ENCODE measurements around the gene CGRRF1.

CGRRF1 gene

GRCh38 chr14:54570047-54570446 is 60.3 kb downstream of the CGRRF1 start:
- Histone ChIP-seq H3K4me3 (ENCODE audit: low read depth in 1 of 2, low read length in 2 of 2) (no peak overlapping the region), H3K27me3 (ENCODE audit: control insufficient read depth in 1 of 2, insufficient read depth in 2 of 2, low read length in 2 of 2) (peaks cover 0 to 8% of the 10 kb centered on the region in 2 donors), H3K27ac (ENCODE audit: low read depth, low read length) (no peak overlapping the region), H3K9ac (ENCODE audit: low read depth in 1 of 2, low read length in 2 of 2) (no peak overlapping the region), H3K36me3 (ENCODE audit: control insufficient read depth in 1 of 2, insufficient read depth in 2 of 2, low read length in 2 of 2) (no peaks in the 10 kb centered on the region), H3K9me3 (ENCODE audit: control insufficient read depth in 1 of 2, low read length in 2 of 2) (peaks cover 4 to 8% of the 10 kb centered on the region in 2 donors), H3K4me1 (ENCODE audit: control insufficient read depth in 1 of 2, insufficient read depth in 2 of 2, low read length in 2 of 2) (peaks cover 0 to 8% of the 10 kb centered on the region in 2 donors)

GRCh38 chr14:54570631-54571415 is 61.1 kb downstream of the CGRRF1 start:
- Histone ChIP-seq H3K4me1 (ENCODE audit: control insufficient read depth in 1 of 2, insufficient read depth in 2 of 2, low read length in 2 of 2) (peaks cover 0 to 8% of the 10 kb centered on the region in 2 donors), H3K9me3 (ENCODE audit: control insufficient read depth in 1 of 2, low read length in 2 of 2) (peaks cover 4 to 8% of the 10 kb centered on the region in 2 donors), H3K9ac (ENCODE audit: low read depth in 1 of 2, low read length in 2 of 2) (no peak overlapping the region), H3K27ac (ENCODE audit: low read depth, low read length) (no peak overlapping the region), H3K36me3 (ENCODE audit: control insufficient read depth in 1 of 2, insufficient read depth in 2 of 2, low read length in 2 of 2) (no peaks in the 10 kb centered on the region), H3K27me3 (ENCODE audit: control insufficient read depth in 1 of 2, insufficient read depth in 2 of 2, low read length in 2 of 2) (peaks cover 0 to 8% of the 10 kb centered on the region in 2 donors), H3K4me3 (ENCODE audit: low read depth in 1 of 2, low read length in 2 of 2) (no peak overlapping the region)

GRCh38 chr14:54572316-54572715 is 62.6 kb downstream of the CGRRF1 start:
- Histone ChIP-seq H3K4me1 (ENCODE audit: control insufficient read depth in 1 of 2, insufficient read depth in 2 of 2, low read length in 2 of 2) (peaks cover 0 to 5% of the 10 kb centered on the region in 2 donors), H3K4me3 (ENCODE audit: low read depth in 1 of 2, low read length in 2 of 2) (no peak overlapping the region), H3K9me3 (ENCODE audit: control insufficient read depth in 1 of 2, low read length in 2 of 2) (peaks cover 4 to 8% of the 10 kb centered on the region in 2 donors), H3K27ac (ENCODE audit: low read depth, low read length) (no peak overlapping the region), H3K9ac (ENCODE audit: low read depth in 1 of 2, low read length in 2 of 2) (no peak overlapping the region), H3K27me3 (ENCODE audit: control insufficient read depth in 1 of 2, insufficient read depth in 2 of 2, low read length in 2 of 2) (peaks cover 0 to 8% of the 10 kb centered on the region in 2 donors), H3K36me3 (ENCODE audit: control insufficient read depth in 1 of 2, insufficient read depth in 2 of 2, low read length in 2 of 2) (no peaks in the 10 kb centered on the region)

GRCh38 chr14:54574528-54574927 is 64.8 kb downstream of the CGRRF1 start:
- no peak overlapping the region for H3K27ac ChIP-seq (ENCODE audit: low read depth, low read length)
- H3K4me1 ChIP-seq (ENCODE audit: control insufficient read depth in 1 of 2, insufficient read depth in 2 of 2, low read length in 2 of 2), result no peaks in the 10 kb centered on the region
- peaks cover 4 to 8% of the 10 kb centered on the region in 2 donors for H3K9me3 ChIP-seq (ENCODE audit: control insufficient read depth in 1 of 2, low read length in 2 of 2)

GRCh38 chr14:54577494-54577893 is 67.8 kb downstream of the CGRRF1 start:
- Histone ChIP-seq H3K27ac (ENCODE audit: low read depth, low read length) (no peak overlapping the region), H3K4me3 (ENCODE audit: low read depth in 1 of 2, low read length in 2 of 2) (no peak overlapping the region), H3K9me3 (ENCODE audit: control insufficient read depth in 1 of 2, low read length in 2 of 2) (peaks cover under 1 to 5% of the 10 kb centered on the region in 2 donors), H3K4me1 (ENCODE audit: control insufficient read depth in 1 of 2, insufficient read depth in 2 of 2, low read length in 2 of 2) (no peaks in the 10 kb centered on the region), H3K9ac (ENCODE audit: low read depth in 1 of 2, low read length in 2 of 2) (no peak overlapping the region), H3K27me3 (ENCODE audit: control insufficient read depth in 1 of 2, insufficient read depth in 2 of 2, low read length in 2 of 2) (no peaks in the 10 kb centered on the region), H3K36me3 (ENCODE audit: control insufficient read depth in 1 of 2, insufficient read depth in 2 of 2, low read length in 2 of 2) (no peaks in the 10 kb centered on the region)

More at GRCh38 chr14:54574528-54574927, 64.8 kb downstream of the CGRRF1 start:
- Histone ChIP-seq H3K27me3 (ENCODE audit: control insufficient read depth in 1 of 2, insufficient read depth in 2 of 2, low read length in 2 of 2) (no peaks in the 10 kb centered on the region), H3K4me3 (ENCODE audit: low read depth in 1 of 2, low read length in 2 of 2) (no peak overlapping the region), H3K9ac (ENCODE audit: low read depth in 1 of 2, low read length in 2 of 2) (no peak overlapping the region), H3K36me3 (ENCODE audit: control insufficient read depth in 1 of 2, insufficient read depth in 2 of 2, low read length in 2 of 2) (no peaks in the 10 kb centered on the region)

- no peak overlapping the region for H3K4me3 ChIP-seq (ENCODE audit: low read depth in 1 of 2, low read length in 2 of 2)
- no peak overlapping the region for H3K9ac ChIP-seq (ENCODE audit: low read depth in 1 of 2, low read length in 2 of 2)
- H3K9me3 ChIP-seq (ENCODE audit: control insufficient read depth in 1 of 2, low read length in 2 of 2), result peaks cover 0 to 2% of the 10 kb centered on the region in 2 donors
- H3K27me3 ChIP-seq (ENCODE audit: control insufficient read depth in 1 of 2, insufficient read depth in 2 of 2, low read length in 2 of 2), result no peaks in the 10 kb centered on the region
- no peak overlapping the region for H3K27ac ChIP-seq (ENCODE audit: low read depth, low read length)
- no peaks in the 10 kb centered on the region for H3K4me1 ChIP-seq (ENCODE audit: control insufficient read depth in 1 of 2, insufficient read depth in 2 of 2, low read length in 2 of 2)
- no peaks in the 10 kb centered on the region for H3K36me3 ChIP-seq (ENCODE audit: control insufficient read depth in 1 of 2, insufficient read depth in 2 of 2, low read length in 2 of 2)
Measured at GRCh38 chr14:54577977-54578376, 68.3 kb downstream of the CGRRF1 start.

- H3K4me3 ChIP-seq (ENCODE audit: low read depth in 1 of 2, low read length in 2 of 2), result no peak overlapping the region
- H3K9ac ChIP-seq (ENCODE audit: low read depth in 1 of 2, low read length in 2 of 2), result no peak overlapping the region
- H3K27ac ChIP-seq (ENCODE audit: low read depth, low read length), result no peak overlapping the region
- H3K4me1 ChIP-seq (ENCODE audit: control insufficient read depth in 1 of 2, insufficient read depth in 2 of 2, low read length in 2 of 2), result no peaks in the 10 kb centered on the region
- H3K9me3 ChIP-seq (ENCODE audit: control insufficient read depth in 1 of 2, low read length in 2 of 2), result no peaks in the 10 kb centered on the region
- H3K36me3 ChIP-seq (ENCODE audit: control insufficient read depth in 1 of 2, insufficient read depth in 2 of 2, low read length in 2 of 2), result no peaks in the 10 kb centered on the region
- H3K27me3 ChIP-seq (ENCODE audit: control insufficient read depth in 1 of 2, insufficient read depth in 2 of 2, low read length in 2 of 2), result no peaks in the 10 kb centered on the region
Measured at GRCh38 chr14:54579621-54580020, 69.9 kb downstream of the CGRRF1 start.

- no peaks in the 10 kb centered on the region for H3K4me1 ChIP-seq (ENCODE audit: control insufficient read depth in 1 of 2, insufficient read depth in 2 of 2, low read length in 2 of 2)
Measured at GRCh38 chr14:54580933-54581332, 71.2 kb downstream of the CGRRF1 start.

GRCh38 chr14:54582334-54582733 is 72.6 kb downstream of the CGRRF1 start:
- H3K27me3 ChIP-seq (ENCODE audit: control insufficient read depth in 1 of 2, insufficient read depth in 2 of 2, low read length in 2 of 2), result no peaks in the 10 kb centered on the region
- H3K9ac ChIP-seq (ENCODE audit: low read depth in 1 of 2, low read length in 2 of 2), result no peak overlapping the region
- no peak overlapping the region for H3K27ac ChIP-seq (ENCODE audit: low read depth, low read length)
- H3K4me3 ChIP-seq (ENCODE audit: low read depth in 1 of 2, low read length in 2 of 2), result no peak overlapping the region
- no peaks in the 10 kb centered on the region for H3K9me3 ChIP-seq (ENCODE audit: control insufficient read depth in 1 of 2, low read length in 2 of 2)
- H3K36me3 ChIP-seq (ENCODE audit: control insufficient read depth in 1 of 2, insufficient read depth in 2 of 2, low read length in 2 of 2), result no peaks in the 10 kb centered on the region
- no peaks in the 10 kb centered on the region for H3K4me1 ChIP-seq (ENCODE audit: control insufficient read depth in 1 of 2, insufficient read depth in 2 of 2, low read length in 2 of 2)

More at GRCh38 chr14:54580933-54581332, 71.2 kb downstream of the CGRRF1 start:
- Histone ChIP-seq H3K36me3 (ENCODE audit: control insufficient read depth in 1 of 2, insufficient read depth in 2 of 2, low read length in 2 of 2) (no peaks in the 10 kb centered on the region), H3K4me3 (ENCODE audit: low read depth in 1 of 2, low read length in 2 of 2) (no peak overlapping the region), H3K9ac (ENCODE audit: low read depth in 1 of 2, low read length in 2 of 2) (no peak overlapping the region), H3K9me3 (ENCODE audit: control insufficient read depth in 1 of 2, low read length in 2 of 2) (no peaks in the 10 kb centered on the region), H3K27me3 (ENCODE audit: control insufficient read depth in 1 of 2, insufficient read depth in 2 of 2, low read length in 2 of 2) (no peaks in the 10 kb centered on the region), H3K27ac (ENCODE audit: low read depth, low read length) (no peak overlapping the region)

- Histone ChIP-seq H3K4me1 (ENCODE audit: control insufficient read depth in 1 of 2, insufficient read depth in 2 of 2, low read length in 2 of 2) (no peaks in the 10 kb centered on the region), H3K27ac (ENCODE audit: low read depth, low read length) (no peak overlapping the region)
Measured at GRCh38 chr14:54584097-54584496, 74.4 kb downstream of the CGRRF1 start.

More at GRCh38 chr14:54584097-54584496, 74.4 kb downstream of the CGRRF1 start:
- Histone ChIP-seq H3K9ac (ENCODE audit: low read depth in 1 of 2, low read length in 2 of 2) (no peak overlapping the region), H3K9me3 (ENCODE audit: control insufficient read depth in 1 of 2, low read length in 2 of 2) (no peaks in the 10 kb centered on the region), H3K27me3 (ENCODE audit: control insufficient read depth in 1 of 2, insufficient read depth in 2 of 2, low read length in 2 of 2) (no peaks in the 10 kb centered on the region), H3K4me3 (ENCODE audit: low read depth in 1 of 2, low read length in 2 of 2) (no peak overlapping the region), H3K36me3 (ENCODE audit: control insufficient read depth in 1 of 2, insufficient read depth in 2 of 2, low read length in 2 of 2) (no peaks in the 10 kb centered on the region)

All from duodenal mucosa (tissue), 2 donors.